SK-N-SH (cell line): Measurements from ENCODE around the gene DKK1. TPM values are rescaled to one million over a fixed set of nuclear protein-coding genes. Genes with fewer than 3 reads are reported as not detected.

Source experiments
- CTCF ChIA-PET: fragments of 300-600, 350-600 bp; formaldehyde crosslinking; extraction: SDS; loops from one replicate; lab custom pipeline; 2021; lab: Yijun Ruan, JAX
- POLR2A ChIA-PET: fragments of 350-600 bp; sonication (Branson Sonifier 250); formaldehyde crosslinking; extraction: SDS; loops from one replicate; lab custom pipeline; 2020; ENCODE audit warnings: antibody characterized with exemption, inconsistent platforms; lab: Yijun Ruan, JAX
- DNase-seq: peaks from one replicate; pipeline ENCODE4 v3.0.0; 2012
- H2AFZ ChIP-seq: fragments of 200-600 bp; sonication (generic); 2 replicates; pipeline ENCODE4 v1.8.1; 2016; ENCODE audit warnings: antibody characterized with exemption, mild to moderate bottlenecking, low read depth
- H3F3A ChIP-seq: fragments of 200-600 bp; sonication (generic); replicated peaks from 2 replicates; pipeline ENCODE3; 2016; ENCODE audit warnings: antibody characterized with exemption, mild to moderate bottlenecking; ENCODE audit not compliant: insufficient read depth
- H3K27ac ChIP-seq, 2 experiments: fragments of 200-500 bp in 1 of 2; fragments of 200-600 bp in 1 of 2; sonication (Bioruptor generic) in 1 of 2; sonication (generic), shearing (Covaris generic) in 1 of 2; 2 replicates each; pipeline versions ENCODE4 v1.5.1 to v1.6.1; 2014 to 2016; ENCODE audit warnings: low read depth in 2 of 2, inconsistent platforms in 1 of 2, low read length in 1 of 2, mild to moderate bottlenecking in 1 of 2, mixed read lengths in 1 of 2
- H3K27me3 ChIP-seq: fragments of 200-600 bp; sonication (generic), shearing (Covaris generic); 2 replicates; pipeline ENCODE4 v1.6.1; 2016; ENCODE audit warnings: mixed run types; ENCODE audit not compliant: insufficient read depth
- H3K36me3 ChIP-seq, 2 experiments: fragments of 200-500 bp in 1 of 2; fragments of 200-600 bp in 1 of 2; sonication (Bioruptor generic) in 1 of 2; sonication (generic) in 1 of 2; replicated peaks in 1 of 2; 2 replicates each; pipeline versions ENCODE3 to v1.5.1; 2014 to 2016; ENCODE audit warnings: low read length in 1 of 2, mild to moderate bottlenecking in 1 of 2; ENCODE audit not compliant: insufficient read depth in 2 of 2, control insufficient read depth in 1 of 2
- H3K4me1 ChIP-seq, 2 experiments: fragments of 200-500 bp in 1 of 2; fragments of 200-600 bp in 1 of 2; sonication (Bioruptor generic) in 1 of 2; sonication (generic), shearing (Covaris generic) in 1 of 2; 2 replicates each; pipeline versions ENCODE4 v1.5.1 to v1.6.1; 2014 to 2016; ENCODE audit warnings: low read depth in 1 of 2, low read length in 1 of 2, mixed run types in 1 of 2; ENCODE audit not compliant: insufficient read depth in 2 of 2, control insufficient read depth in 1 of 2
- H3K4me2 ChIP-seq: fragments of 200-600 bp; sonication (generic), shearing (Covaris generic); 2 replicates; pipeline ENCODE4 v1.6.1; 2017; ENCODE audit warnings: mixed run types
- H3K4me3 ChIP-seq, 2 experiments: fragments of 200-500 bp in 1 of 2; fragments of 200-600 bp in 1 of 2; sonication (Bioruptor generic) in 1 of 2; sonication (generic), shearing (Covaris generic) in 1 of 2; 2 replicates each; pipeline versions ENCODE4 v1.5.1 to v1.8.1; 2014 to 2016; ENCODE audit warnings: low read depth in 2 of 2, inconsistent platforms in 1 of 2, low read length in 1 of 2, mild to moderate bottlenecking in 1 of 2, mixed read lengths in 1 of 2, moderate library complexity in 1 of 2
- H3K79me2 ChIP-seq: fragments of 200-600 bp; sonication (generic); 2 replicates; pipeline ENCODE4 v1.8.1; 2017; ENCODE audit warnings: mild to moderate bottlenecking; ENCODE audit not compliant: insufficient read depth
- H3K9ac ChIP-seq: fragments of 200-600 bp; sonication (generic); 2 replicates; pipeline ENCODE4 v1.6.1; 2017; ENCODE audit warnings: mixed run types
- H3K9me2 ChIP-seq: fragments of 200-600 bp; sonication (generic); 2 replicates; pipeline ENCODE4 v1.6.1; 2017; ENCODE audit warnings: mixed run types
- H3K9me3 ChIP-seq: fragments of 200-600 bp; sonication (generic); 2 replicates; pipeline ENCODE4 v1.6.1; 2017; ENCODE audit warnings: mixed run types, mild to moderate bottlenecking, moderate library complexity
- H4K20me1 ChIP-seq: fragments of 200-600 bp; sonication (generic); 2 replicates; pipeline ENCODE4 v1.6.1; 2017; ENCODE audit warnings: mild to moderate bottlenecking, mixed run types; ENCODE audit not compliant: insufficient read depth
- CTCF ChIP-seq: fragments of 200-600 bp; sonication (generic); IDR thresholded peaks from 2 replicates; pipeline ENCODE4 v1.6.1; 2017; ENCODE audit warnings: antibody characterized with exemption, mild to moderate bottlenecking, moderate library complexity
- EP300 ChIP-seq, 2 experiments: IDR thresholded peaks; 2 replicates each; pipeline versions ENCODE4 v1.4.0 to v1.6.1; 2012; ENCODE audit warnings: borderline replicate concordance in 1 of 2, low read depth in 1 of 2, low read length in 1 of 2
- GATA2 ChIP-seq: sonication (generic); formaldehyde crosslinking; IDR thresholded peaks from 2 replicates; pipeline ENCODE4 v1.5.0; 2020; ENCODE audit warnings: mild to moderate bottlenecking, missing genetic modification reagents
- JUND ChIP-seq: IDR thresholded peaks from 2 replicates; pipeline ENCODE4 v1.4.0; 2012
- MXI1 ChIP-seq: IDR thresholded peaks from 2 replicates; pipeline ENCODE4 v1.6.1; 2012; ENCODE audit warnings: mild to moderate bottlenecking, low read depth, low read length, improper control_type of control experiment
- PBX3 ChIP-seq: IDR thresholded peaks from 2 replicates; pipeline ENCODE4; 2012
- POLR2AphosphoS5 ChIP-seq: IDR thresholded peaks from 2 replicates; pipeline ENCODE4 v1.6.1; 2012; ENCODE audit warnings: low read depth, low read length
- RCOR1 ChIP-seq: fragments of 150-350 bp; IDR thresholded peaks from 2 replicates; pipeline ENCODE4 v1.6.1; 2017; ENCODE audit warnings: antibody characterized with exemption, low read length
- RXRA ChIP-seq: IDR thresholded peaks from 2 replicates; pipeline ENCODE4 v1.4.0; 2012; ENCODE audit warnings: low read depth, mild to moderate bottlenecking, borderline replicate concordance
- TCF12 ChIP-seq: IDR thresholded peaks from 2 replicates; pipeline ENCODE4 v1.4.0; 2012
- TEAD4 ChIP-seq: IDR thresholded peaks from 2 replicates; pipeline ENCODE4 v1.4.0; 2012; ENCODE audit warnings: mild to moderate bottlenecking, borderline replicate concordance; ENCODE audit not compliant: insufficient read depth
- ZBTB33 ChIP-seq: IDR thresholded peaks from 2 replicates; pipeline ENCODE4 v1.4.0; 2012; ENCODE audit warnings: low read depth, borderline replicate concordance
- WGBS: methylation state at CpG from one replicate; pipeline ENCODE4 v1.1.6; 2017; ENCODE audit warnings: low lambda C conversion rate; 5-methylcytosine and 5-hydroxymethylcytosine counted together
- polyA plus RNA-seq, 3 experiments: library from polyadenylated mRNA; depleted of rRNA; stranded (reverse); fragments of >200 nt; gene quantifications; 2 replicates each; pipeline ENCODE4 v1.2.3, GENCODE V29; 2012
- TF ChIP-seq, protein P1 (sequence below): IDR thresholded peaks from 2 replicates; pipeline ENCODE4 v1.4.0; 2012; ENCODE audit warnings: low read depth, borderline replicate concordance

DKK1 gene
- polyA plus RNA-seq, 1 of the 3 experiments (the other 2 are of a cell fraction), result 225 TPM

- TF ChIP-seq ZBTB33 (no peak), MXI1 (no peak), TEAD4 (no peak), RCOR1 (no peak)
Observed at GRCh38 chr10:52284416-52285013, 29.6 kb upstream of the DKK1 start (continued).

DNA sequence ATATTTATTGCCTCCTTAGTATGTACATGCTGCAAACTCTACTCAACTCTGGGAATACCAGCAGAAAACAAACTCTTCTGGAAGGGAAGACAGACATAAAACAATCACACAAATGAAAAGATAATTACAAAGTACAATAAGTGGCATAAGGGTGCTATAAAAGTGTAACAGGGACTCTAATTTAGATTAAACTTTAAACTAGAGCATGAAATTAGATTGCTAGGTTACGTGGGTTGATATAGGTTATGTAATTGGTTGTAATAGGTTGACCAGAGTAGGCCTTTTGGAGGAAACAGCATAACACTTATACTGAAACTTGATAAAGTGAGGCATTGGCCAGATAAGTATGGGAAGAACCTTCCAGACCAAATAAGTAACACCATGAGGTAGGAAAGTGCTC lies 26.2 kb upstream of the DKK1 start:
- ChIA-PET CTCF (no interaction called here), POLR2A (no interaction called here)
- H3K27ac ChIP-seq, result no peak overlapping the region
- WGBS, result 96% methylated on average over 1 of the region's 1 CpG
- H3K4me3 ChIP-seq, result no peak overlapping the region
- no peak for DNase-seq
- TF ChIP-seq RXRA, result no peak
- TF ChIP-seq CTCF, result no peak
- no peak for TF ChIP-seq TCF12
- TF ChIP-seq EP300 (IDR thresholded peaks at IDR 0.05; ENCODE audit: borderline replicate concordance in 1 of 2, low read depth in 1 of 2, low read length in 1 of 2), result no peak
- TF ChIP-seq PBX3, result no peak
- TF ChIP-seq POLR2AphosphoS5, result no peak
- TF ChIP-seq, protein P1, sequence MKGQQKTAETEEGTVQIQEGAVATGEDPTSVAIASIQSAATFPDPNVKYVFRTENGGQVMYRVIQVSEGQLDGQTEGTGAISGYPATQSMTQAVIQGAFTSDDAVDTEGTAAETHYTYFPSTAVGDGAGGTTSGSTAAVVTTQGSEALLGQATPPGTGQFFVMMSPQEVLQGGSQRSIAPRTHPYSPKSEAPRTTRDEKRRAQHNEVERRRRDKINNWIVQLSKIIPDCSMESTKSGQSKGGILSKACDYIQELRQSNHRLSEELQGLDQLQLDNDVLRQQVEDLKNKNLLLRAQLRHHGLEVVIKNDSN, result no peak
- no peak for TF ChIP-seq JUND
- TF ChIP-seq GATA2, result no peak
- no peak for TF ChIP-seq TEAD4
- no peaks in the 10 kb centered on the region for H3K9me3 ChIP-seq
- H3K9me2 ChIP-seq, result no peaks in the 10 kb centered on the region
- no peak overlapping the region for H3K4me2 ChIP-seq
- no peaks in the 10 kb centered on the region for H3F3A ChIP-seq
- no peaks in the 10 kb centered on the region for H3K79me2 ChIP-seq
- no peaks in the 10 kb centered on the region for H3K36me3 ChIP-seq
- H3K4me1 ChIP-seq, result no peaks in the 10 kb centered on the region; a peak in 1 of 4 replicates
- H3K27me3 ChIP-seq, result no peaks in the 10 kb centered on the region
- no peak overlapping the region for H2AFZ ChIP-seq
- no peak overlapping the region for H3K9ac ChIP-seq
- H4K20me1 ChIP-seq, result no peaks in the 10 kb centered on the region
